GM06990 (cell line): Measurements from ENCODE around the gene ZBTB4.
"Not testable (repeated sequence)": the region's sequence is repeated elsewhere in the genome, so short reads cannot be mapped to it uniquely, and the experiment has no call there.

ENCODE experiments used
- DNase-seq: peaks from one replicate; pipeline ENCODE4 v3.0.0-alpha.2; 2011; ENCODE audit not compliant: insufficient read length; ENCODE audit errors: extremely low read depth
- H3K27me3 ChIP-seq: replicated peaks from 2 replicates; pipeline ENCODE4 v1.6.0; 2011; ENCODE audit warnings: low read length; ENCODE audit not compliant: control insufficient read depth, insufficient read depth
- H3K36me3 ChIP-seq: 2 replicates; pipeline ENCODE4 v1.5.1; 2011; ENCODE audit warnings: low read length; ENCODE audit not compliant: control insufficient read depth, insufficient read depth
- H3K4me3 ChIP-seq: replicated peaks from 2 replicates; pipeline ENCODE4 v1.5.1; 2011; ENCODE audit warnings: low read depth, mild to moderate bottlenecking, control low read depth, low read length
- TF ChIP-seq, protein P1 (sequence below): IDR thresholded peaks from 2 replicates; pipeline ENCODE4 v1.5.1; 2011; ENCODE audit warnings: low read length, control low read depth, mild to moderate bottlenecking, inconsistent platforms; ENCODE audit not compliant: insufficient read depth, poor library complexity, severe bottlenecking

Gene ZBTB4

DNA sequence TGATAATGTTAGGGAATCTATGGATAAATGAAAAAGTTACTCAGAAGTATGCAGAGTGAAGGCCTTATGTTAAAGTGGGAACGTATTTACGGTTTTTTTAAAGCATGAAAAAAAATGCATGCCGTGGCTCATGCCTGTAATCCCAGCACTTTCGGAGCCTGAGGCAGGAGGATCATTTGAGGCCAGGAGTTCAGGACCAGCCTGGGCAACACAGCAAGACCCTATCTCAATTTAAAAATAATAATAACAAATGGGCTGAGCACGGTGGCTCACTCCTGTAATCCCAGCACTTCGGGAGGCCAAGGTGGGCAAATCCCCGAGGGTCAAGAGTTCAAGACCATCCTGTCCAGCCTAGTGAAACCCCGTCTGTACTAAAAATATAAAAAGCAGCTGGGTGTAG is 10.7 kb upstream of the ZBTB4 start:
- Histone ChIP-seq H3K27me3 (no peaks in the 10 kb centered on the region), H3K36me3 (peaks cover 2% of the 10 kb centered on the region), H3K4me3 (no peak overlapping the region)
- TF ChIP-seq, protein P1, sequence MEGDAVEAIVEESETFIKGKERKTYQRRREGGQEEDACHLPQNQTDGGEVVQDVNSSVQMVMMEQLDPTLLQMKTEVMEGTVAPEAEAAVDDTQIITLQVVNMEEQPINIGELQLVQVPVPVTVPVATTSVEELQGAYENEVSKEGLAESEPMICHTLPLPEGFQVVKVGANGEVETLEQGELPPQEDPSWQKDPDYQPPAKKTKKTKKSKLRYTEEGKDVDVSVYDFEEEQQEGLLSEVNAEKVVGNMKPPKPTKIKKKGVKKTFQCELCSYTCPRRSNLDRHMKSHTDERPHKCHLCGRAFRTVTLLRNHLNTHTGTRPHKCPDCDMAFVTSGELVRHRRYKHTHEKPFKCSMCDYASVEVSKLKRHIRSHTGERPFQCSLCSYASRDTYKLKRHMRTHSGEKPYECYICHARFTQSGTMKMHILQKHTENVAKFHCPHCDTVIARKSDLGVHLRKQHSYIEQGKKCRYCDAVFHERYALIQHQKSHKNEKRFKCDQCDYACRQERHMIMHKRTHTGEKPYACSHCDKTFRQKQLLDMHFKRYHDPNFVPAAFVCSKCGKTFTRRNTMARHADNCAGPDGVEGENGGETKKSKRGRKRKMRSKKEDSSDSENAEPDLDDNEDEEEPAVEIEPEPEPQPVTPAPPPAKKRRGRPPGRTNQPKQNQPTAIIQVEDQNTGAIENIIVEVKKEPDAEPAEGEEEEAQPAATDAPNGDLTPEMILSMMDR, result no peak
- DNase-seq, result no peak

DNA sequence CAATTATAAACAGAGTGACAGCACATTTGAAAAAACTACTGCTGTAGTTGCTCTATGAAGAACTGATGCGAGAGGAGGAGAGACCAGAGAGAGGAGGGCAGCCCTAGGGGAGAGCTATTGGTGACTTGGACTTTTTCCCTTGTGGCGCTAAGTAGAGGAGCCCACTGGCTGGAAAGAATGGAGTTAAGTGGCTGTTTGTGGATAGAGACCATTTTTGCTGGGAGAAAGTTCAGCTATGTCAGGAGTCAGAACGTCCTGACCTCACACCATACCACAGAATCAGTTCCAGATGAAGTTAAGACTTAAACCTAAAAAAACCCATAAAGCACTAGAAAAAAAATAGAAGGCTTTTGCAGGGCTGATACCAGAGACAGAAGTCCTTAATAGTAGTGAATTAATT is 6.8 kb upstream of the ZBTB4 start:
- Histone ChIP-seq H3K4me3 (peak overlapping the region; percentile 82), H3K36me3 (peaks cover 1% of the 10 kb centered on the region), H3K27me3 (no peaks in the 10 kb centered on the region)
- TF ChIP-seq, protein P1, result no peak
- DNase-seq, result no peak

DNA sequence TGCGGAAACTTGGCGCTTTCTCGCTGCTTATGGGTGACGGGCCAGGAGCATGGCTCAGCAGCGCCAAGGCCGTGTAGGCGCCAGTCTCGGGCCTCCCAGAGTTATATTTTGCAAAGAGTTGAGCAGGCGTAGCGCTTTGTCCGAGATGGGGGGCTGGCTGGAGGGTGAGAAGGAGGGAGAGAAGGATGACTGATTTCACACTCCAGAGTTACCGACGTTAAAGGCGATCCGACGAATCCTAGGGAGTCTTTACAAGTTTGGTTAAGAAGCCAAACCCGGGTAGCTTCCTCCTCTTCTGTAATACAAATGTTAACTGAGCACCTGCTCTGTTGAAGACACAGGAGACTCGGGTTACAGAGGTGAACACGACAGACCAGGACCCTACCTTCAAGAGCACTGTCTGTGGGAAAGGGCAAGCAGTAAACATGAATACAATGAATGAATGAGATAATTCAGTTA is 5.5 kb upstream of the ZBTB4 start:
- peak overlapping the region; percentile 82 for H3K4me3 ChIP-seq
- TF ChIP-seq, protein P1, result no peak
- no peaks in the 10 kb centered on the region; the same call in 1 of the 2 replicates for H3K36me3 ChIP-seq
- H3K27me3 ChIP-seq, result no peaks in the 10 kb centered on the region
- no peak for DNase-seq

DNA sequence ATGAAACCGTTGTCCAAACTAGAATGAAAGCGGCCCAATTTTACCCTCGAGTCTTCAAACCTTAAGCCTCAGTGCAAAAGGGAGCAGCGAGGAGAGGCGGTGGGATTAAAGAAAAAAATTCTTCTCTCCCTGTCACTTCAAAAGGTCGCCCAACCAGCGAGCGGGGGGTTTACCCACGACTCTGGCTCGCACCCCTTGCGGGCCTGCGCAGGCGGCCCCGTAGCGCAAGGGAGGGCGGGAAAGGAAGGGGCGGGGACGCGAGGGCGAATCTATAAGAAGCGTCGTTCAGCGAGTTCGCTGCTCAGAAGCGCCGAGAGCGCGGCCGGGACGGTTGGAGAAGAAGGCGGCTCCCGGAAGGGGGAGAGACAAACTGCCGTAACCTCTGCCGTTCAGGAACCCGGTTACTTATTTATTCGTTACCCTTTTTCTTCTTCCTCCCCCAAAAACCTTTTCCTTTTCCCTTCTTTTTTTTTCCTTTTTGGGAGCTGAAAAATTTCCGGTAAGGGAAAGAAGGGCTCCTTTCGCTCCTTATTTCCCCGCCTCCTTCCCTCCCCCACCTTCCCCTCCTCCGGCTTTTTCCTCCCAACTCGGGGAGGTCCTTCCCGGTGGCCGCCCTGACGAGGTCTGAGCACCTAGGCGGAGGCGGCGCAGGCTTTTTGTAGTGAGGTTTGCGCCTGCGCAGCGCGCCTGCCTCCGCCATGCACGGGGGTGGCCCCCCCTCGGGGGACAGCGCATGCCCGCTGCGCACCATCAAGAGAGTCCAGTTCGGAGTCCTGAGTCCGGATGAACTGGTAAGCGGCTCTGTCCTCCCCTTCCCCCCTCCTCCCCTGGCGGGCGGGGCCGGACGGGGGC is 4.9 kb upstream of the ZBTB4 start, which contains the start of gene POLR2A:
Gene POLR2A, plus strand, starts transcription at position 300 of the 852 bp plus-strand sequence.
- peak; percentile 99 for DNase-seq
- TF ChIP-seq, protein P1, result no peak

DNA sequence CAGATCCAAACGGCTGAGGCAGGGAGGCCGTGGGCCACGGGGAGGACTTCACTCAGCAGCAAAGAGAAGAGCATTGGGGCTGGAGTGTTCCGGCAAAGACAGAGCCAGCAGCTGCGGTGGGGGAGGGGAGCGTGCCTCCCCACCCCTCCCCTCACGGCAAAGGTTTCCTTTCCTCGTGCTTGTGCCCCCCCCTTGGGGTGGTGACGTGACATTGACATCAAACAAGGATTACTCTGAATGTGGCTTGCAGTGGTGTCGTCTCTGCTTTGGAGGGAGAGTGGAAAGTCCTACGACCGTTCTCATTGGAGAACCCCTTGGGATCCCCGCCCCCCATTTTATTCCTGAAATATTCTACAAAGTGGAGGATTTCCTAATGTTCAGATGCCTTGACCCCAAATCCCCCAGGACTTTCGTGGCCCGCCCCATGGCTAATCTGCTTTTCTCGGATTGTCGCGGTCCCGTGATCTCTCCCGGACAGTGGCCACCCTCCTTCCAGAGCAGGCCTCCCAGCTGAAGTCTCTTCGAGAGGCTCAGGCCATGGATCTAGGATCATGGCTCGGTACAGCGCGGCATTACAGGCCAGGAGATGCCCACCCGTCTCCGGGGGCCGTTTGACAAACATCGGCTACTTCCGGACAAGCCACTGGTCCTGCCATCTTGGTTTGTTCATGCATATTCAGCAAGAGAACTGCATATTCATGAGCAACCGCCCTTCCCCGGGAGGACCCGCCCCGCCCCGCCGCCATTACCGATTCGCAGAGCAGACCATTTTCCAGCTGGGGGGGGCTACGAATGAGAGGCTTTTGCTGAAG is 4.0 kb upstream of the ZBTB4 start:
- H3K4me3 ChIP-seq, result peak overlapping the region; percentile 81
- H3K27me3 ChIP-seq, result no peaks in the 10 kb centered on the region
- TF ChIP-seq, protein P1, result no peak
- no peaks in the 10 kb centered on the region for H3K36me3 ChIP-seq
- DNase-seq, result peak; percentile 92

More for the DNA sequence above, 4.9 kb upstream of the ZBTB4 start, which contains the start of gene POLR2A:
- Histone ChIP-seq H3K36me3 (no peaks in the 10 kb centered on the region; the same call in 1 of the 2 replicates), H3K4me3 (peak within 1 kb of the TSS; percentile 82), H3K27me3 (no peaks in the 10 kb centered on the region)

DNA sequence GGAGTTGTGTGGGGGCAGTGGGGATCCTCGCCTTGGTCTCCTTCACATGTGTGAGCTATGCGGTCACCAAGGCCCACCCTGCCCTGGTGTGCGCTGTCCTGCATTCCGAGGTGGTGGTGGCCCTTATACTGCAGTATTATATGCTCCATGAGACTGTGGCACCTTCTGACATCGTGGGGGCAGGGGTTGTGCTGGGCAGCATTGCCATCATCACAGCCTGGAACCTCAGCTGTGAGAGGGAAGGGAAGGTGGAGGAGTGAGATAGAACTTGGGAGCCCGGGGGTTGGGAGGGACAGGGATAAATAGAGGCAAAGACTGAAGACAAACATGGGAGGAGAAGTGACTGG is 3.3 kb upstream of the ZBTB4 start:
- DNase-seq, H3K27me3 ChIP-seq, H3K36me3 ChIP-seq: not testable (repeated sequence)
- peak overlapping the region; percentile 81; the same call in 1 of the 2 replicates for H3K4me3 ChIP-seq

DNA sequence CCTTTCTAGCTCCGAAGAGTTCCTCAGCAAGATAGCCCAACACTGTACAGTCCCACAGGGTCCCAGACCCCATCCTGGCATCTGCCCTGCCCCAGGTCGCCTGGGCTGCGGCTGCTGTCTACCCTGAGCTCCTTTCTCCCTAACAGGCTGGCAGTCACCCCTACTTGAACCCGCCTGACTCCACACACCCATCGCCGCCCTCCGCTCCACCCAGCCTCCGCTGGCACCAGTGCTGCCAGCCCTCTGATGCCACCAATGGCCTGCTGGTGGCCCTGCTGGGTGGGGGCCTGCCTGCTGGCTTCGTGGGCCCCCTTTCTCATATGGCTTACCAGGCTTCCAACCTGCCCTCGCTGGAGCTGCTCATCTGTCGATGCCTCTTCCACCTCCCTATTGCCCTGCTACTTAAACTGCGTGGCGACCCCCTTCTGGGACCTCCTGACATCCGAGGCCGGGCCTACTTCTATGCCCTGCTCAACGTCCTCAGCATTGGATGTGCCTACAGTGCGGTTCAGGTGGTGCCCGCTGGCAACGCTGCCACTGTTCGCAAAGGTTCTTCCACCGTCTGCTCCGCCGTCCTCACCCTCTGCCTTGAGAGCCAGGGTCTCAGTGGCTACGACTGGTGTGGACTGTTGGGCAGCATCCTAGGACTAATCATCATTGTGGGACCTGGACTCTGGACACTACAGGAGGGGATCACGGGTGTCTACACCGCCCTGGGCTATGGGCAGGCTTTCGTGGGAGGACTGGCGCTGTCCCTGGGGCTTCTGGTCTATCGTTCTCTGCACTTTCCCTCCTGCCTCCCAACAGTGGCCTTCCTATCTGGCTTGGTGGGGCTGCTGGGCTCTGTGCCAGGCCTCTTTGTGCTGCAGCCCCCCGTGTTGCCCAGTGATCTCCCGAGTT is 2.7 kb upstream of the ZBTB4 start:
- H3K36me3 ChIP-seq, H3K27me3 ChIP-seq, DNase-seq, H3K4me3 ChIP-seq: not testable (repeated sequence)

DNA sequence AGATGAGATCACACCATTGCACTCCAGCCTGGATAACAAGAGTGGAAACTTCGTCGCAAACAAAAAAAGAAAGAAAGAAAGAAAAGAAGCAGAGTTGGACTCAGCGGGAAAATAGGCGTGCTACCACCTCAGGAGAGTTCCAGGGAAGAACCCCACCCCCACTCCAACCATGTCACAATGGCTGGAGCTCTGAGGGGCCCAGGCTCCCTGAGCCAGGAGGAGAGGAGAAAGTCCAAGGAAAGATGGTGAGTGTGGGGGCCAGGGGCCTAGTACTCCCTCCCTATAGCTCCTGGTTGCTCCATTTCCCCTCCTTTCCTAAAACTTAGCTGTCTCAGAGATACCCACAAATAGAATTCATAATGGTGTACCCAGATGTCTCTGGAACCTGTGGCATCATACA is 1.8 kb upstream of the ZBTB4 start, which contains the start of gene SLC35G6:
Gene SLC35G6, plus strand, starts transcription at position 172 of the 400 bp plus-strand sequence. Its CDS starts 71 bp downstream, at position 243.
- not testable (repeated sequence) for H3K36me3 ChIP-seq, H3K27me3 ChIP-seq, DNase-seq
- peak within 1 kb of the TSS; percentile 81 for H3K4me3 ChIP-seq
